Psoas muscle (tissue), 8 donors: ENCODE data around the gene DNAJB7. TPM values are rescaled to one million over a fixed set of nuclear protein-coding genes. Genes with fewer than 3 reads are reported as not detected.
A peak's percentile ranks its signal among the peaks of the same experiment; 100 is the strongest.

Source experiments
- ATAC-seq, 4 donors: fragments of 200-7000 bp; cut with Tn5 transposase; one replicate each; pipeline ENCODE4 v1.9.1; 2020; ENCODE audit warnings: moderate library complexity in 3 of 4, mild to moderate bottlenecking in 2 of 4
- DNase-seq, 2 donors: peaks; one replicate each; pipeline ENCODE4 v3.0.0-alpha.2; 2020
- H3K27ac ChIP-seq: fragments of 200-600 bp; one replicate; pipeline ENCODE4 v1.8.0; 2022
- H3K27me3 ChIP-seq, 3 donors: fragments of 200-600 bp in 1 of 3; one replicate each; pipeline versions ENCODE4 v1.6.1 to v1.8.0; 2013 to 2022; ENCODE audit warnings: low read length in 2 of 3, mild to moderate bottlenecking in 2 of 3, moderate library complexity in 1 of 3; ENCODE audit not compliant: insufficient read depth in 3 of 3
- H3K36me3 ChIP-seq, 2 donors: fragments of 200-600 bp in 1 of 2; one replicate each; pipeline versions ENCODE4 v1.6.1 to v1.8.0; 2013 to 2022; ENCODE audit warnings: low read depth in 1 of 2, mild to moderate bottlenecking in 1 of 2, moderate library complexity in 1 of 2; ENCODE audit not compliant: insufficient read depth in 1 of 2
- H3K4me1 ChIP-seq: fragments of 200-600 bp; one replicate; pipeline ENCODE4 v1.8.0; 2022
- H3K4me3 ChIP-seq: fragments of 200-600 bp; one replicate; pipeline ENCODE4 v1.8.0; 2022; ENCODE audit warnings: mild to moderate bottlenecking
- H3K9me3 ChIP-seq: fragments of 200-600 bp; one replicate; pipeline ENCODE4 v1.8.0; 2022
- WGBS, 3 donors: extraction: QIAGEN DNeasy Blood & Tissue Kit; methylation state at CpG; one replicate each; pipeline versions ENCODE4 v1.1.6 to v1.1.7; 2013; 5-methylcytosine and 5-hydroxymethylcytosine counted together
- intact Hi-C, 2 donors: fragments of 100-400 bp; cut with DNase I; formaldehyde crosslinking; loops; one replicate each; pipeline versions ENCODE4 v1.11.0 to v1.14.2; 2022
- polyA plus RNA-seq, 3 donors: library from polyadenylated mRNA; stranded (reverse); fragments of 200-250 nt; gene quantifications; one replicate each; pipeline ENCODE4 v1.2.3, GENCODE V29; 2013
- total RNA-seq, 4 donors: library from RNA; stranded (reverse); fragmentation: NEBNext Ultra II Directional in 2 of 4; extraction: Animal tissue kit (Norgen Biotek cat#: 25700) in 2 of 4; gene quantifications; one replicate each; pipeline versions ENCODE4 v1.2.1 to v1.2.4, GENCODE V29; 2021 to 2023
- TF ChIP-seq, protein P1 (sequence below): fragments of 200-600 bp; IDR thresholded peaks from one replicate; pipeline ENCODE4 v1.8.0; 2022; ENCODE audit warnings: antibody characterized with exemption
- donor health status: healthy with polysubstance abuse.
- donor health status: DM: no; HTN: no; CAD: no; lungs with moderate emphysema.
- donor health status: Bipolar disorder and iron deficiency.
- donor health status: healthy.
- donor health status: DM: yes; HTN: yes; CAD: no.
- donor health status: DM: no; HTN: no; CAD: no.
- donor health status: DM: no; HTN: no; CAD: no.
- donor health status: DM: yes; HTN: yes; CAD: no.

The DNAJB7 gene
- total and polyA plus RNA-seq, 7 donors: 0.01 to 0.03 TPM; not detected in 5

DNA sequence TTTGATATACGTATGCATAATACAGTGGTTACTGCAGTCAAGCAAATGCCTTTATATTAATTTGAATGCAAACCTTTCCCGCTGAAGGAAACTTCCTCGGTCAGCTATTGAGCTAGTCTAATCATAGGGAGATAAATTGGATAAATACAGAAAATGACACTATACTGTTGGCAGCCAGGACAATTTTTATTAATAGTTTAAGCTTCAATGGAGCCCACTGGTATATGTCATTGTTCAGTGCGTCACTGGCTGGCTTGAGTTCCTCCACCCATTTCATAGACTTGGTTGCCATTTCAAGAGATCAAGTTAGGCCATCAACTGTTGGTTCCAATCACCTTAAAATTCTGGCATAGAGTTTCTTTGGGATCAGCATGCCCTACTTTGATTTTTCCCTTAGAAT, 32.5 kb upstream of the DNAJB7 start:
- no peak overlapping the region for H3K27ac ChIP-seq
- intact Hi-C loops: no loop called here
- 81 to 89% (median 86%) methylated on average over 4 of the region's 4 CpGs for WGBS, 3 donors
- peaks cover 0 to 43% of the 10 kb centered on the region in 2 donors for H3K36me3 ChIP-seq
- ATAC-seq: peak in 1 of 4 donors; percentile 29
- no peaks in the 10 kb centered on the region for H3K9me3 ChIP-seq
- no peaks in the 10 kb centered on the region for H3K4me1 ChIP-seq
- DNase-seq: no peak
- H3K27me3 ChIP-seq: no peaks in the 10 kb centered on the region
- H3K4me3 ChIP-seq: no peak overlapping the region
- TF ChIP-seq, protein P1, sequence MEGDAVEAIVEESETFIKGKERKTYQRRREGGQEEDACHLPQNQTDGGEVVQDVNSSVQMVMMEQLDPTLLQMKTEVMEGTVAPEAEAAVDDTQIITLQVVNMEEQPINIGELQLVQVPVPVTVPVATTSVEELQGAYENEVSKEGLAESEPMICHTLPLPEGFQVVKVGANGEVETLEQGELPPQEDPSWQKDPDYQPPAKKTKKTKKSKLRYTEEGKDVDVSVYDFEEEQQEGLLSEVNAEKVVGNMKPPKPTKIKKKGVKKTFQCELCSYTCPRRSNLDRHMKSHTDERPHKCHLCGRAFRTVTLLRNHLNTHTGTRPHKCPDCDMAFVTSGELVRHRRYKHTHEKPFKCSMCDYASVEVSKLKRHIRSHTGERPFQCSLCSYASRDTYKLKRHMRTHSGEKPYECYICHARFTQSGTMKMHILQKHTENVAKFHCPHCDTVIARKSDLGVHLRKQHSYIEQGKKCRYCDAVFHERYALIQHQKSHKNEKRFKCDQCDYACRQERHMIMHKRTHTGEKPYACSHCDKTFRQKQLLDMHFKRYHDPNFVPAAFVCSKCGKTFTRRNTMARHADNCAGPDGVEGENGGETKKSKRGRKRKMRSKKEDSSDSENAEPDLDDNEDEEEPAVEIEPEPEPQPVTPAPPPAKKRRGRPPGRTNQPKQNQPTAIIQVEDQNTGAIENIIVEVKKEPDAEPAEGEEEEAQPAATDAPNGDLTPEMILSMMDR: no peak

GRCh38 chr22:40890881-40891280, 29.0 kb upstream of the DNAJB7 start:
- ATAC-seq (no peak), DNase-seq (no peak)
- H3K27me3 ChIP-seq: no peaks in the 10 kb centered on the region
- H3K9me3 ChIP-seq: no peaks in the 10 kb centered on the region
- peaks cover 3 to 69% of the 10 kb centered on the region in 2 donors for H3K36me3 ChIP-seq
- TF ChIP-seq, protein P1: no peak
- no peak overlapping the region for H3K27ac ChIP-seq
- no peaks in the 10 kb centered on the region for H3K4me1 ChIP-seq
- 88 to 95% (median 94%) methylated on average over 3 of the region's 3 CpGs for whole genome bisulfite sequencing, 3 donors
- no peak overlapping the region for H3K4me3 ChIP-seq
- intact Hi-C loops: no loop called here

DNA sequence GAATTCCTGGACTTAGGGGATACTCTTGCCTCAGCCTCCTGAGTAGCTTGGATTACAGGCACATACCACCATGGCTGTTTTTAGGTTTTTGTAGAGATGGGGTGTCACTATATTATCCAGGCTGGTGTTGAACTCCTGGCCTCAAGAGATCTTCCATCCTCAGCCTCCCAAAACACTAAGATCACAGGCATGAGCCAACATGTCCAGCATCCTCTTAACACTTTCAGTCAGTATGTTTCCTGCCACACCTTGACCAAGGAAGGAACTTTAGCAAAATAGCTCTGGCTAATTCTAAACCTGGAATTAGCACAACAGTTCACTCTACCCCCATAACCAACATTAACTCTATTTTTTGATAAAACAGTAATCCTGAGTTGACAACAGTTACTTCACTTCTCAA, 27.2 kb upstream of the DNAJB7 start:
- ATAC-seq (no peak), DNase-seq (no peak)
- no peaks in the 10 kb centered on the region for H3K27me3 ChIP-seq
- H3K9me3 ChIP-seq: no peaks in the 10 kb centered on the region
- H3K4me1 ChIP-seq: no peaks in the 10 kb centered on the region
- intact Hi-C loops: no loop called here
- H3K4me3 ChIP-seq: no peak overlapping the region
- TF ChIP-seq, protein P1: no peak
- H3K27ac ChIP-seq: no peak overlapping the region
- peaks cover 3 to 80% of the 10 kb centered on the region in 2 donors for H3K36me3 ChIP-seq

GRCh38 chr22:40878922-40879321, 17.0 kb upstream of the DNAJB7 start:
- WGBS, 3 donors: 90 to 98% (median 96%) methylated on average over 2 of the region's 2 CpGs
- ATAC-seq: no peak
- Histone ChIP-seq H3K27ac (no peak overlapping the region), H3K4me3 (no peak overlapping the region), H3K9me3 (no peaks in the 10 kb centered on the region), H3K36me3 (peaks cover 0 to 51% of the 10 kb centered on the region in 2 donors), H3K4me1 (no peaks in the 10 kb centered on the region), H3K27me3 (no peaks in the 10 kb centered on the region)
- intact Hi-C loops: no loop called here
- DNase-seq: no peak
- TF ChIP-seq, protein P1: no peak

GRCh38 chr22:40877488-40877887, 15.6 kb upstream of the DNAJB7 start:
- Histone ChIP-seq H3K27me3 (no peaks in the 10 kb centered on the region), H3K4me1 (no peaks in the 10 kb centered on the region), H3K36me3 (peaks cover 0 to 51% of the 10 kb centered on the region in 2 donors), H3K27ac (no peak overlapping the region), H3K4me3 (no peak overlapping the region), H3K9me3 (no peaks in the 10 kb centered on the region)
- ATAC-seq (no peak), DNase-seq (no peak)
- 77 to 84% (median 80%) methylated on average over 3 of the region's 3 CpGs for WGBS, 3 donors
- intact Hi-C loops: no loop called here
- TF ChIP-seq, protein P1: no peak
